SJCRH30 (cell line): ENCODE measurements around the gene RAF1. TPM values are rescaled to one million over a fixed set of nuclear protein-coding genes. Genes with fewer than 3 reads are reported as not detected.

Experiments
- total RNA-seq: library from RNA; depleted of rRNA; stranded (reverse); fragments of >200 nt; shearing (Covaris generic); gene quantifications from 2 replicates; pipeline ENCODE4 v1.2.3, GENCODE V29; 2014; rRNA removed

Gene RAF1
- total RNA-seq, 1 experiment from 2014 or later, result 129 TPM

Other genes with a start within 250 kb of the RAF1 start
- 16.6 and 17.2 TPM in 2 replicates for gene TSEN2, start 179.6 kb downstream of the RAF1 start, total RNA-seq
- gene MKRN2OS, start 118.6 kb downstream of the RAF1 start, total RNA-seq, result not detected in 2 replicates
- gene MKRN2, start 107.0 kb downstream of the RAF1 start, total RNA-seq, result 34.0 and 38.9 TPM in 2 replicates
- gene TMEM40, start 95.1 kb upstream of the RAF1 start, total RNA-seq, result 0.10 TPM in 1 of 2 replicates, not detected in the other
- gene CAND2, start 132.6 kb upstream of the RAF1 start, total RNA-seq, result 3.4 and 4.9 TPM in 2 replicates
- gene RPL32, start 177.4 kb upstream of the RAF1 start, total RNA-seq, result 3,652 and 3,665 TPM in 2 replicates